ENCODE measurements around the gene LGALS4. TPM values are rescaled to one million over a fixed set of nuclear protein-coding genes. Genes with fewer than 3 reads are reported as not detected.
A peak's percentile ranks its signal among the peaks of the same experiment; 100 is the strongest.

Gene LGALS4
- polyA plus RNA-seq, 1 of the 3 experiments (the other 2 are of a cell fraction): 0.21 TPM

DNA sequence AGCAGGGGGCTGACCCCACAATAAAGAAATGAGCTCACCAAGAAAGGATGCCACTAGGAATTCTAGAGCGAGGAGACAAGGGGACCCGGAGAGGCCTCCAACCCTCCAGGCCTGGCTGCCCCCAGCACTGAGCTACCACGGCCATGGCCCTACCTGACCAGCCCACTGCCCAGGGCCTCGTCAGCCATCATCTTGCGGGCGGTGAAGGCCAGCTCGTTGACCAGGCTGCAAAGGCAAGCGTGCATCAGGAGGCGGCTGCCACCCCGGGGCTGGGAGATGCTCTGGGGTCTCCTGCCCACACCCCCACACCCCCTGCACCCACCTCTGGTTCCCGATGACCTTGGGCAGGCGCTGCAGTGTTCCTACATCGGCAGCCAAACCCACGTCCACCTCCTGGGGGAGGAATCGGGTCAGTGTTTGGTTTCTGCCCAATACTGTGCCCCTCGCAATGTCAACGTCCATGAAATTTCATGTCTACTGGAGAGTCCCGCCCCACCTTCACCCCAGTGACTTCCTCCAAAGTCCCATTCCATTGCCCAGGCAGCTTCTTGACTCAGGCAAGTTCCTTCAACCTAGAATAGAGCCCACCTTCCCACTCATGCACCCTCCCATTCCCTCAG, 3.5 kb upstream of the LGALS4 start:
- Histone ChIP-seq H3K9me2 (no peaks in the 10 kb centered on the region), H2AFZ (ENCODE audit: low read depth) (no peak overlapping the region), H3K36me3 (replicated peaks in 1 of 2; ENCODE audit: control insufficient read depth in 1 of 2, insufficient read depth in 2 of 2, low read length in 1 of 2) (peaks cover 0 to 10% of the 10 kb centered on the region in 2 experiments), H3K9me3 (no peaks in the 10 kb centered on the region), H3F3A (replicated peaks; ENCODE audit: insufficient read depth) (no peaks in the 10 kb centered on the region), H3K27me3 (ENCODE audit: insufficient read depth) (no peaks in the 10 kb centered on the region), H3K4me3 (ENCODE audit: low read depth in 2 of 2, low read length in 1 of 2) (no peak overlapping the region), H3K4me1 (ENCODE audit: control insufficient read depth in 1 of 2, insufficient read depth in 2 of 2, low read depth in 1 of 2, low read length in 1 of 2) (no peaks in the 10 kb centered on the region), H3K9ac (no peak overlapping the region), H3K79me2 (ENCODE audit: insufficient read depth) (no peaks in the 10 kb centered on the region), H3K4me2 (no peak overlapping the region), H4K20me1 (ENCODE audit: insufficient read depth) (no peaks in the 10 kb centered on the region), H3K27ac (ENCODE audit: low read depth in 2 of 2, low read length in 1 of 2) (no peak overlapping the region)
- WGBS (ENCODE audit: low lambda C conversion rate): 96% methylated on average over 4 of the region's 18 CpGs
- CTCF ChIA-PET: no interaction called here
- no peak for TF ChIP-seq ELF1 (IDR thresholded peaks at IDR 0.05)
- no peak for TF ChIP-seq FOXJ3 (CRISPR knock-in tag; IDR thresholded peaks at IDR 0.05)
- no peak for TF ChIP-seq TEAD4 (IDR thresholded peaks at IDR 0.05; ENCODE audit: borderline replicate concordance, insufficient read depth)
- TF ChIP-seq GABPA (IDR thresholded peaks at IDR 0.05; ENCODE audit: low read depth): no peak
- no peak for TF ChIP-seq RFX5 (IDR thresholded peaks at IDR 0.05; ENCODE audit: low read length)
- TF ChIP-seq, protein P1, sequence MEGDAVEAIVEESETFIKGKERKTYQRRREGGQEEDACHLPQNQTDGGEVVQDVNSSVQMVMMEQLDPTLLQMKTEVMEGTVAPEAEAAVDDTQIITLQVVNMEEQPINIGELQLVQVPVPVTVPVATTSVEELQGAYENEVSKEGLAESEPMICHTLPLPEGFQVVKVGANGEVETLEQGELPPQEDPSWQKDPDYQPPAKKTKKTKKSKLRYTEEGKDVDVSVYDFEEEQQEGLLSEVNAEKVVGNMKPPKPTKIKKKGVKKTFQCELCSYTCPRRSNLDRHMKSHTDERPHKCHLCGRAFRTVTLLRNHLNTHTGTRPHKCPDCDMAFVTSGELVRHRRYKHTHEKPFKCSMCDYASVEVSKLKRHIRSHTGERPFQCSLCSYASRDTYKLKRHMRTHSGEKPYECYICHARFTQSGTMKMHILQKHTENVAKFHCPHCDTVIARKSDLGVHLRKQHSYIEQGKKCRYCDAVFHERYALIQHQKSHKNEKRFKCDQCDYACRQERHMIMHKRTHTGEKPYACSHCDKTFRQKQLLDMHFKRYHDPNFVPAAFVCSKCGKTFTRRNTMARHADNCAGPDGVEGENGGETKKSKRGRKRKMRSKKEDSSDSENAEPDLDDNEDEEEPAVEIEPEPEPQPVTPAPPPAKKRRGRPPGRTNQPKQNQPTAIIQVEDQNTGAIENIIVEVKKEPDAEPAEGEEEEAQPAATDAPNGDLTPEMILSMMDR (IDR thresholded peaks at IDR 0.05): no peak
- TF ChIP-seq CHD2 (IDR thresholded peaks at IDR 0.05; ENCODE audit: low read length, partially characterized antibody): no peak
- no peak for TF ChIP-seq TAF1 (IDR thresholded peaks at IDR 0.05; ENCODE audit: borderline replicate concordance, low read depth, low read length)
- no peak for TF ChIP-seq RCOR1 (IDR thresholded peaks at IDR 0.05; ENCODE audit: low read length)
- TF ChIP-seq, protein P2, sequence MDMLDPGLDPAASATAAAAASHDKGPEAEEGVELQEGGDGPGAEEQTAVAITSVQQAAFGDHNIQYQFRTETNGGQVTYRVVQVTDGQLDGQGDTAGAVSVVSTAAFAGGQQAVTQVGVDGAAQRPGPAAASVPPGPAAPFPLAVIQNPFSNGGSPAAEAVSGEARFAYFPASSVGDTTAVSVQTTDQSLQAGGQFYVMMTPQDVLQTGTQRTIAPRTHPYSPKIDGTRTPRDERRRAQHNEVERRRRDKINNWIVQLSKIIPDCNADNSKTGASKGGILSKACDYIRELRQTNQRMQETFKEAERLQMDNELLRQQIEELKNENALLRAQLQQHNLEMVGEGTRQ (IDR thresholded peaks at IDR 0.05; ENCODE audit: borderline replicate concordance, low read depth, low read length): no peak
- POLR2A ChIA-PET: no interaction called here
- DNase-seq: peak; percentile 27

DNA sequence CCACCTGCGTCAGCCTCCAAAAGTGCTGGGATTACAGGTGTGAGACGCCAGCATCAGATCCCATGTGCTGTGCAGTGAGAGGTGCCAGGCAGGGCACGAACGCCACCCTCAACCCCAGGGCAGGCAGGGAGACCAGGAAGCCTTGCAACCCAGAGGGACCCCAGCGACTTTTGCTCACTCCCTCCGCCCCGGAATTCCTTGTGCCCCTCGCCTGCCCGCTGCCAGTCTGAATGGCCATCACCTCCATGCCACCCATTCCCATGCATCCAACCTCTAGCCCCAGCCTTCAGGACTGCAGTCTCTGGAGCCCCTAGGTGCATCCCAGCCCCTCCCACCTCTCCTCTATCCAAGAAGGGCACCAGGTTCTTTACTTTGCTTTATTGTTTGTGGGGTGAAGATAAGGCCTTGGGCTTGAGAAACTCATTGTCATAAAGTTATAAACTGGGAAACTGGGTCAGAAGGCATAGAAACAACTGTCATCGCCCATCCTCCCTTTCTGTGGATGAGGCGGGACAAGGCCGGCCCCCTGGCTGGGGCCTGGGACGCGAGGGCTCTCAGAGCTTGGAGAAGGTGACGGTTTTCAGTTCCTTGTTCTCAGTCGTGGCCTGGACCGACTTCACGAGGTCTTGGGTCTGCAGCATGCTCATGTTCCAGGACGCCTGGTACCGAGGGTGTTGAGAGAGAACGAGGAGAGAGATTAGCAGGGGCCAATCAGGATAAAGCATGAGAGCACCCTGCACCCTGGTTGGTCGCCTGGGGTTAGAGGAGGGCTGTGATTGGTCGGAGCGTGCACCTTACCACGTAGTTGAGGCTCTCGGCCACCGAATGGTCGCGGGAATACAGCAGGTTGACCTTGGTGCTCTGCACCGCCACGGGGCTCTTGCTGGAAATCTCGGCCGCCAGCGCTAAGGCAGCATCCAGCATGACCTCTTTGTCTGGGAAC, 2.6 kb upstream of the LGALS4 start:
- Histone ChIP-seq H3K9me2 (no peaks in the 10 kb centered on the region), H3F3A (replicated peaks; ENCODE audit: insufficient read depth) (no peaks in the 10 kb centered on the region)
- POLR2A ChIA-PET: no interaction called here
- TF ChIP-seq TAF1 (IDR thresholded peaks at IDR 0.05; ENCODE audit: borderline replicate concordance, low read depth, low read length) (no peak), TCF12 (IDR thresholded peaks at IDR 0.05) (no peak), SMC3 (IDR thresholded peaks at IDR 0.05; ENCODE audit: low read depth, low read length) (no peak), MEF2A (IDR thresholded peaks at IDR 0.05; ENCODE audit: borderline replicate concordance, low read depth) (no peak), RFX5 (IDR thresholded peaks at IDR 0.05; ENCODE audit: low read length) (no peak), TEAD4 (IDR thresholded peaks at IDR 0.05; ENCODE audit: borderline replicate concordance, insufficient read depth) (no peak), EP300 (IDR thresholded peaks at IDR 0.05; ENCODE audit: borderline replicate concordance in 1 of 2, low read depth in 1 of 2, low read length in 1 of 2) (no peak), NRF1 (IDR thresholded peaks at IDR 0.05; ENCODE audit: low read depth, low read length) (no peak), RAD21 (IDR thresholded peaks at IDR 0.05; ENCODE audit: low read length) (no peak), NFIC (IDR thresholded peaks at IDR 0.05; ENCODE audit: borderline replicate concordance) (no peak)
- TF ChIP-seq, protein P2 (IDR thresholded peaks at IDR 0.05; ENCODE audit: borderline replicate concordance, low read depth, low read length): no peak
- TF ChIP-seq, protein P3, sequence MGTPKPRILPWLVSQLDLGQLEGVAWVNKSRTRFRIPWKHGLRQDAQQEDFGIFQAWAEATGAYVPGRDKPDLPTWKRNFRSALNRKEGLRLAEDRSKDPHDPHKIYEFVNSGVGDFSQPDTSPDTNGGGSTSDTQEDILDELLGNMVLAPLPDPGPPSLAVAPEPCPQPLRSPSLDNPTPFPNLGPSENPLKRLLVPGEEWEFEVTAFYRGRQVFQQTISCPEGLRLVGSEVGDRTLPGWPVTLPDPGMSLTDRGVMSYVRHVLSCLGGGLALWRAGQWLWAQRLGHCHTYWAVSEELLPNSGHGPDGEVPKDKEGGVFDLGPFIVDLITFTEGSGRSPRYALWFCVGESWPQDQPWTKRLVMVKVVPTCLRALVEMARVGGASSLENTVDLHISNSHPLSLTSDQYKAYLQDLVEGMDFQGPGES (IDR thresholded peaks at IDR 0.05; ENCODE audit: low read depth, low read length): no peak
- TF ChIP-seq, protein P4, sequence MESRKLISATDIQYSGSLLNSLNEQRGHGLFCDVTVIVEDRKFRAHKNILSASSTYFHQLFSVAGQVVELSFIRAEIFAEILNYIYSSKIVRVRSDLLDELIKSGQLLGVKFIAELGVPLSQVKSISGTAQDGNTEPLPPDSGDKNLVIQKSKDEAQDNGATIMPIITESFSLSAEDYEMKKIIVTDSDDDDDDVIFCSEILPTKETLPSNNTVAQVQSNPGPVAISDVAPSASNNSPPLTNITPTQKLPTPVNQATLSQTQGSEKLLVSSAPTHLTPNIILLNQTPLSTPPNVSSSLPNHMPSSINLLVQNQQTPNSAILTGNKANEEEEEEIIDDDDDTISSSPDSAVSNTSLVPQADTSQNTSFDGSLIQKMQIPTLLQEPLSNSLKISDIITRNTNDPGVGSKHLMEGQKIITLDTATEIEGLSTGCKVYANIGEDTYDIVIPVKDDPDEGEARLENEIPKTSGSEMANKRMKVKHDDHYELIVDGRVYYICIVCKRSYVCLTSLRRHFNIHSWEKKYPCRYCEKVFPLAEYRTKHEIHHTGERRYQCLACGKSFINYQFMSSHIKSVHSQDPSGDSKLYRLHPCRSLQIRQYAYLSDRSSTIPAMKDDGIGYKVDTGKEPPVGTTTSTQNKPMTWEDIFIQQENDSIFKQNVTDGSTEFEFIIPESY (IDR thresholded peaks at IDR 0.05; ENCODE audit: borderline replicate concordance, low read depth): no peak

More for the DNA sequence above, 2.6 kb upstream of the LGALS4 start:
- 95% methylated on average over 32 of the region's 34 CpGs for WGBS (ENCODE audit: low lambda C conversion rate)
- Histone ChIP-seq H3K9ac (no peak overlapping the region), H4K20me1 (ENCODE audit: insufficient read depth) (no peaks in the 10 kb centered on the region), H3K4me1 (ENCODE audit: control insufficient read depth in 1 of 2, insufficient read depth in 2 of 2, low read depth in 1 of 2, low read length in 1 of 2) (no peaks in the 10 kb centered on the region), H3K79me2 (ENCODE audit: insufficient read depth) (no peaks in the 10 kb centered on the region), H3K9me3 (no peaks in the 10 kb centered on the region), H3K27me3 (ENCODE audit: insufficient read depth) (no peaks in the 10 kb centered on the region), H3K4me2 (no peak overlapping the region), H3K4me3 (ENCODE audit: low read depth in 2 of 2, low read length in 1 of 2) (no peak overlapping the region), H3K27ac (ENCODE audit: low read depth in 2 of 2, low read length in 1 of 2) (no peak overlapping the region), H2AFZ (ENCODE audit: low read depth) (no peak overlapping the region), H3K36me3 (replicated peaks in 1 of 2; ENCODE audit: control insufficient read depth in 1 of 2, insufficient read depth in 2 of 2, low read length in 1 of 2) (peaks cover 0 to 10% of the 10 kb centered on the region in 2 experiments)
- CTCF ChIA-PET: no interaction called here
- peak; percentile 41 for DNase-seq
